Liver (tissue), 9 donors: ENCODE data around the gene ZDHHC8. TPM values are rescaled to one million over a fixed set of nuclear protein-coding genes. Genes with fewer than 3 reads are reported as not detected.

Source experiments
- DNase-seq: peaks from one replicate; pipeline ENCODE4 v3.0.0-alpha.2; 2017; ENCODE audit warnings: low spot score
- H3K27ac ChIP-seq, 2 donors: one replicate each; pipeline ENCODE4 v1.7.0; 2013; ENCODE audit warnings: inconsistent platforms in 2 of 2, low read length in 2 of 2, control low read depth in 1 of 2, low read depth in 1 of 2, mild to moderate bottlenecking in 1 of 2
- H3K27me3 ChIP-seq, 4 donors: one replicate each; pipeline versions ENCODE4 v1.6.1 to v1.7.0; 2013; ENCODE audit warnings: low read length in 3 of 4, inconsistent platforms in 1 of 4, mild to moderate bottlenecking in 1 of 4, moderate library complexity in 1 of 4; ENCODE audit not compliant: control insufficient read depth in 4 of 4, insufficient read depth in 4 of 4
- H3K36me3 ChIP-seq, 4 donors: one replicate each; pipeline versions ENCODE4 v1.6.1 to v1.7.0; 2013; ENCODE audit warnings: low read length in 3 of 4, mild to moderate bottlenecking in 3 of 4, low read depth in 1 of 4, moderate library complexity in 1 of 4; ENCODE audit not compliant: control insufficient read depth in 4 of 4, insufficient read depth in 3 of 4
- H3K4me1 ChIP-seq, 4 donors: one replicate each; pipeline versions ENCODE4 v1.6.1 to v1.7.0; 2013; ENCODE audit warnings: low read length in 3 of 4, mild to moderate bottlenecking in 3 of 4, moderate library complexity in 1 of 4; ENCODE audit not compliant: control insufficient read depth in 4 of 4, insufficient read depth in 4 of 4
- H3K4me3 ChIP-seq, 3 donors: one replicate each; pipeline versions ENCODE4 v1.6.1 to v1.7.0; 2013; ENCODE audit warnings: low read length in 3 of 3, control low read depth in 1 of 3, low read depth in 1 of 3, mild to moderate bottlenecking in 1 of 3
- H3K9ac ChIP-seq, 2 donors: one replicate each; pipeline ENCODE4 v1.7.0; 2013; ENCODE audit warnings: low read length in 2 of 2, mild to moderate bottlenecking in 2 of 2, moderate library complexity in 2 of 2, control low read depth in 1 of 2, low read depth in 1 of 2
- H3K9me3 ChIP-seq, 4 donors: one replicate each; pipeline versions ENCODE4 v1.6.1 to v1.7.0; 2013; ENCODE audit warnings: low read length in 3 of 4; ENCODE audit not compliant: control insufficient read depth in 4 of 4
- EGR1 ChIP-seq, 2 donors: IDR thresholded peaks; 2 replicates each; pipeline ENCODE4 v1.6.1; 2016 to 2018; ENCODE audit warnings: antibody characterized with exemption in 2 of 2, low read depth in 2 of 2
- FOXA2 ChIP-seq: IDR thresholded peaks from 2 replicates; pipeline ENCODE4 v1.6.1; 2016; ENCODE audit warnings: antibody characterized with exemption
- GABPA ChIP-seq, 2 donors: IDR thresholded peaks in 1 of 2; conservative IDR thresholded peaks in 1 of 2; 2 replicates each; pipeline ENCODE4 v1.6.1; 2016; ENCODE audit warnings: antibody characterized with exemption in 2 of 2, mild to moderate bottlenecking in 1 of 2, moderate library complexity in 1 of 2
- HNF4A ChIP-seq, 2 donors: conservative IDR thresholded peaks; 2 replicates each; pipeline ENCODE4 v1.6.1; 2016; ENCODE audit warnings: antibody characterized with exemption in 2 of 2, mild to moderate bottlenecking in 2 of 2
- HNF4G ChIP-seq: IDR thresholded peaks from 2 replicates; pipeline ENCODE4 v1.6.1; 2016; ENCODE audit warnings: antibody characterized with exemption
- JUND ChIP-seq, 2 donors: IDR thresholded peaks; 2 replicates each; pipeline ENCODE4 v1.6.1; 2016; ENCODE audit warnings: antibody characterized with exemption in 2 of 2
- NR2F2 ChIP-seq: IDR thresholded peaks from 2 replicates; pipeline ENCODE4 v1.6.1; 2016; ENCODE audit warnings: antibody characterized with exemption
- SP1 ChIP-seq: IDR thresholded peaks from 2 replicates; pipeline ENCODE4 v1.6.1; 2018; ENCODE audit warnings: antibody characterized with exemption, mild to moderate bottlenecking
- TAF1 ChIP-seq: conservative IDR thresholded peaks from 2 replicates; pipeline ENCODE4 v1.6.1; 2016; ENCODE audit warnings: antibody characterized with exemption, mild to moderate bottlenecking
- YY1 ChIP-seq: IDR thresholded peaks from 2 replicates; pipeline ENCODE4 v1.6.1; 2016; ENCODE audit warnings: antibody characterized with exemption, mild to moderate bottlenecking
- WGBS: extraction: QIAGEN DNeasy Blood & Tissue Kit; methylation state at CpG from one replicate; pipeline ENCODE4 v1.1.7; 2013; 5-methylcytosine and 5-hydroxymethylcytosine counted together
- polyA plus RNA-seq, 2 donors: library from polyadenylated mRNA; stranded (reverse) in 1 of 2; unstranded in 1 of 2; fragments of 200-250 nt in 1 of 2; fragments of >200 nt in 1 of 2; fragmentation: Nextera tagmentation in 1 of 2; extraction: Ambion mirVana in 1 of 2; gene quantifications; one replicate each; pipeline versions ENCODE4 v1.2.1 to v1.2.3, GENCODE V29; 2013 to 2015
- total RNA-seq, 2 donors: library from RNA; depleted of rRNA; stranded (reverse); fragments of >200 nt; gene quantifications; one replicate each; pipeline ENCODE4 v1.2.3, GENCODE V29; 2014
- TF ChIP-seq, protein P1 (sequence below): IDR thresholded peaks from 2 replicates; pipeline ENCODE4 v1.6.1; 2016; ENCODE audit warnings: antibody characterized with exemption
- TF ChIP-seq, protein P2 (sequence below): IDR thresholded peaks from 2 replicates; pipeline ENCODE4 v1.6.1; 2016; ENCODE audit warnings: antibody characterized with exemption
- TF ChIP-seq, protein P3 (sequence below): IDR thresholded peaks from 2 replicates; pipeline ENCODE4 v1.6.1; 2016; ENCODE audit warnings: antibody characterized with exemption
- TF ChIP-seq, protein P4 (sequence below): IDR thresholded peaks from 2 replicates; pipeline ENCODE4 v1.6.1; 2016; ENCODE audit warnings: antibody characterized with exemption, mild to moderate bottlenecking
- donor health status: healthy.
- donor health status: healthy.
- donor health status: healthy.
- donor health status: healthy.
- donor health status: healthy.

ZDHHC8 gene
- total and polyA plus RNA-seq, 4 donors, result 2.9 to 11.8 (median 6.8) TPM

DNA sequence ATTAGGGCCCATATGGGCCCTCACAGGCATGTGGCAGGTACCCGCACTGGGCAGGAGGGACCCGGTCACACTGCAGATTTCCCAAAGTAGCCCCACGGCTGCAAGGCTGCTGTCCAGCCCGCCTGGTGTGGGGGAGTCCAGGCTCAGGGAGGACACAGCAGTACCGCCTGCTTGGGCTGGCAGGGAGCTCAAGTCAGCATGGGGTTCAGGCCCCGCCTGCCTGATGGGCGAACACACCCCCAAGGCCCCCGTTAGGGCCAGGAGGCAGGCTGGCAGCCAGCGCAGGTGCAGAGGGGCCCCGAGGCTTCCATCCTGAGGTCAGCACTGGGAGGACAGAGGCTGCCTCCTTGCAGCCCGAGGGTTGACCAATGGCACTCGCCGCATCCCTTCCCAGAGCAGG, 5.5 kb downstream of the ZDHHC8 start:
- WGBS, result 93% methylated on average over 13 of the region's 13 CpGs
- H3K9ac ChIP-seq, result no peak overlapping the region
- no peaks in the 10 kb centered on the region for H3K9me3 ChIP-seq
- no peak for DNase-seq
- H3K4me1 ChIP-seq, result peaks cover 10 to 28% (median 20%) of the 10 kb centered on the region in 4 donors
- no peak overlapping the region for H3K4me3 ChIP-seq
- no peak overlapping the region for H3K27ac ChIP-seq
- H3K27me3 ChIP-seq, result no peaks in the 10 kb centered on the region
- peaks cover 0 to 10% (median 0%) of the 10 kb centered on the region in 4 donors for H3K36me3 ChIP-seq
- TF ChIP-seq YY1, result no peak
- TF ChIP-seq GABPA (IDR thresholded peaks at IDR 0.05 in 1 of 2, conservative IDR thresholded peaks at IDR 0.05 in 1 of 2), result no peak
- no peak for TF ChIP-seq FOXA2
- TF ChIP-seq, protein P1, sequence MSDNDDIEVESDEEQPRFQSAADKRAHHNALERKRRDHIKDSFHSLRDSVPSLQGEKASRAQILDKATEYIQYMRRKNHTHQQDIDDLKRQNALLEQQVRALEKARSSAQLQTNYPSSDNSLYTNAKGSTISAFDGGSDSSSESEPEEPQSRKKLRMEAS, result no peak
- no peak for TF ChIP-seq TAF1
- TF ChIP-seq HNF4G, result no peak
- TF ChIP-seq EGR1 (IDR thresholded peaks at IDR 0.05; ENCODE audit: low read depth in 2 of 2), result no peak
- no peak for TF ChIP-seq HNF4A (conservative IDR thresholded peaks at IDR 0.05)
- TF ChIP-seq JUND (IDR thresholded peaks at IDR 0.05), result no peak
- TF ChIP-seq NR2F2, result no peak
- TF ChIP-seq, protein P2, sequence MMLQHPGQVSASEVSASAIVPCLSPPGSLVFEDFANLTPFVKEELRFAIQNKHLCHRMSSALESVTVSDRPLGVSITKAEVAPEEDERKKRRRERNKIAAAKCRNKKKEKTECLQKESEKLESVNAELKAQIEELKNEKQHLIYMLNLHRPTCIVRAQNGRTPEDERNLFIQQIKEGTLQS, result no peak
- TF ChIP-seq, protein P3, sequence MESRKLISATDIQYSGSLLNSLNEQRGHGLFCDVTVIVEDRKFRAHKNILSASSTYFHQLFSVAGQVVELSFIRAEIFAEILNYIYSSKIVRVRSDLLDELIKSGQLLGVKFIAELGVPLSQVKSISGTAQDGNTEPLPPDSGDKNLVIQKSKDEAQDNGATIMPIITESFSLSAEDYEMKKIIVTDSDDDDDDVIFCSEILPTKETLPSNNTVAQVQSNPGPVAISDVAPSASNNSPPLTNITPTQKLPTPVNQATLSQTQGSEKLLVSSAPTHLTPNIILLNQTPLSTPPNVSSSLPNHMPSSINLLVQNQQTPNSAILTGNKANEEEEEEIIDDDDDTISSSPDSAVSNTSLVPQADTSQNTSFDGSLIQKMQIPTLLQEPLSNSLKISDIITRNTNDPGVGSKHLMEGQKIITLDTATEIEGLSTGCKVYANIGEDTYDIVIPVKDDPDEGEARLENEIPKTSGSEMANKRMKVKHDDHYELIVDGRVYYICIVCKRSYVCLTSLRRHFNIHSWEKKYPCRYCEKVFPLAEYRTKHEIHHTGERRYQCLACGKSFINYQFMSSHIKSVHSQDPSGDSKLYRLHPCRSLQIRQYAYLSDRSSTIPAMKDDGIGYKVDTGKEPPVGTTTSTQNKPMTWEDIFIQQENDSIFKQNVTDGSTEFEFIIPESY, result no peak

DNA sequence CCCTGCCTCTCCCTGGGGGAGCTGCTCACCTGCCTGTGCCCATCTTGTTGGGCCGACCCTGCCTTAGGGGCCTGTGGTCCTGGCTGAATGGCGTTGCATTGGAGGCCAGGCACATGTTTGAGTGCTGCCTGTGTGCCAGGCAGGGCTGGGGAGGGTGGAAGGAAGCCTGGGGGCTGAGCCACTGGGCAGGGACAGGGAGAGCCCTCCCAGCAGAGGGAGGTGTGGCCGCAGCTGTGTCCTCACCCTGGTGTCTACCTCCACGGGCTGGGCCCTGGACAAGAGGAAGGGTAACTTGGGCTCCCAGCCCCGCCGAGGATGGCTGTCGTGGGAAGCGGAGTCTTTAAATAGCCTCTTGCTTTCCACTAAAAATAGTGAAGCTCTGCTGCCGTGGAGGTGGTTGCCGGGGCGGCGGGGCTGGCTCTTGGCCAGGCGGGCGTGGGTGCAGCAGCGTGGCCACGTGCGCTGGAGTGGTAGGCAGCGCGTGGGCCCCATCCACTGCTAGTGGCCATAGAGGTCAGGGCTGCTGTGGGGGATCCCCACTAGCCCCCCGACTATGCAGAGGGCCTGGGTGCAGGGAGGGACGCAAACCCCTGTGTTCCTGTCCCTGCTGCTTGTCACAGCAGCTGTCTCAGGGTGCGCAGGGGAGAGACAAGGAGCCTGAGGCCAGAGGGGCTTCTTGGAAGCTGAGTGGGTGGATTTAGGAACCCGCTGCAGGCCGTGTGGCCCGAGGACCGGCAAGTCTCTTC, 6.2 kb downstream of the ZDHHC8 start:
- TF ChIP-seq YY1, result no peak
- TF ChIP-seq, protein P4, sequence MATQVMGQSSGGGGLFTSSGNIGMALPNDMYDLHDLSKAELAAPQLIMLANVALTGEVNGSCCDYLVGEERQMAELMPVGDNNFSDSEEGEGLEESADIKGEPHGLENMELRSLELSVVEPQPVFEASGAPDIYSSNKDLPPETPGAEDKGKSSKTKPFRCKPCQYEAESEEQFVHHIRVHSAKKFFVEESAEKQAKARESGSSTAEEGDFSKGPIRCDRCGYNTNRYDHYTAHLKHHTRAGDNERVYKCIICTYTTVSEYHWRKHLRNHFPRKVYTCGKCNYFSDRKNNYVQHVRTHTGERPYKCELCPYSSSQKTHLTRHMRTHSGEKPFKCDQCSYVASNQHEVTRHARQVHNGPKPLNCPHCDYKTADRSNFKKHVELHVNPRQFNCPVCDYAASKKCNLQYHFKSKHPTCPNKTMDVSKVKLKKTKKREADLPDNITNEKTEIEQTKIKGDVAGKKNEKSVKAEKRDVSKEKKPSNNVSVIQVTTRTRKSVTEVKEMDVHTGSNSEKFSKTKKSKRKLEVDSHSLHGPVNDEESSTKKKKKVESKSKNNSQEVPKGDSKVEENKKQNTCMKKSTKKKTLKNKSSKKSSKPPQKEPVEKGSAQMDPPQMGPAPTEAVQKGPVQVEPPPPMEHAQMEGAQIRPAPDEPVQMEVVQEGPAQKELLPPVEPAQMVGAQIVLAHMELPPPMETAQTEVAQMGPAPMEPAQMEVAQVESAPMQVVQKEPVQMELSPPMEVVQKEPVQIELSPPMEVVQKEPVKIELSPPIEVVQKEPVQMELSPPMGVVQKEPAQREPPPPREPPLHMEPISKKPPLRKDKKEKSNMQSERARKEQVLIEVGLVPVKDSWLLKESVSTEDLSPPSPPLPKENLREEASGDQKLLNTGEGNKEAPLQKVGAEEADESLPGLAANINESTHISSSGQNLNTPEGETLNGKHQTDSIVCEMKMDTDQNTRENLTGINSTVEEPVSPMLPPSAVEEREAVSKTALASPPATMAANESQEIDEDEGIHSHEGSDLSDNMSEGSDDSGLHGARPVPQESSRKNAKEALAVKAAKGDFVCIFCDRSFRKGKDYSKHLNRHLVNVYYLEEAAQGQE, result no peak
- no peak for TF ChIP-seq SP1
- no peak for TF ChIP-seq NR2F2
- TF ChIP-seq, protein P3, result no peak
- no peak for DNase-seq
- 74% methylated on average over 26 of the region's 26 CpGs for WGBS
- Histone ChIP-seq H3K27ac (no peak overlapping the region), H3K27me3 (no peaks in the 10 kb centered on the region), H3K36me3 (peaks cover 0 to 10% (median 0%) of the 10 kb centered on the region in 4 donors), H3K9ac (no peak overlapping the region), H3K4me3 (no peak overlapping the region), H3K4me1 (peaks cover 5 to 21% (median 14%) of the 10 kb centered on the region in 4 donors), H3K9me3 (no peaks in the 10 kb centered on the region)
